AG09319 (cell line): ENCODE measurements around the gene QPRT.
"Not testable (repeated sequence)": the region's sequence is repeated elsewhere in the genome, so short reads cannot be mapped to it uniquely, and the experiment has no call there.

Experiments used
- DNase-seq: peaks from one replicate; pipeline ENCODE4 v3.0.0-alpha.2; 2010; ENCODE audit warnings: low read depth; ENCODE audit errors: extremely low read depth
- CTCF ChIP-seq: IDR thresholded peaks from 2 replicates; pipeline ENCODE4 v1.5.1; 2011; ENCODE audit warnings: low read depth, mild to moderate bottlenecking, inconsistent platforms, low read length, moderate library complexity

Gene QPRT

DNA sequence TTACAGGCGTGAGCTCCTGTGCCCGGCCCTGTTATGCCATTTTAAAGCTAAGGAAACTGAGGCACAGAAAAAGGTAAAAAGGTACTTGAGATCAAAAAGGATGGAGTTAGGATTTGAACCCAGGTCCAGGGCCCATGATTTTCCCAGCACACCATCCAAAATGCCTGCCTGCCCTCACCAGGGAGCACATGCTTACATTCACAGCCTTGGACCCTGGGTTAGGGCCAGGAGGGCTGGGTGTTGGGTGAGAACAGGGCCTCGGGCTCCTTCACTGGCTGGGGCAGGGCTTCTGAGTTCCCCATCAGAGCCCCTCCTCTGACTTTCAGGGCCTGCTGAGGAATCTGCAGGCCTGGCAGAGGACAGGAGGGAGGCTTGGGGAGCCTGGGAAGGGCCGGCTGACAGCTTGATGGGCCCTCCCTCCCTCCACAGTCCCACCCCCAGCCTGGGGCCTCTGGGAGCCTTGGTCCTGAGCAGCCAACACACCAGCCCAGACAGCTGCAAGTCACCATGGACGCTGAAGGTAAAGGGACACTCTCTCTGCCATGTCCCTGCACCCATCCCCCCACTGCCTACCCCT lies at the start of gene QPRT:
QPRT (plus strand) TSS at position 490 of the 577 bp plus-strand sequence; CDS start at position 508, 18 bp downstream.
- TF ChIP-seq CTCF: no peak
- no peak for DNase-seq

DNA sequence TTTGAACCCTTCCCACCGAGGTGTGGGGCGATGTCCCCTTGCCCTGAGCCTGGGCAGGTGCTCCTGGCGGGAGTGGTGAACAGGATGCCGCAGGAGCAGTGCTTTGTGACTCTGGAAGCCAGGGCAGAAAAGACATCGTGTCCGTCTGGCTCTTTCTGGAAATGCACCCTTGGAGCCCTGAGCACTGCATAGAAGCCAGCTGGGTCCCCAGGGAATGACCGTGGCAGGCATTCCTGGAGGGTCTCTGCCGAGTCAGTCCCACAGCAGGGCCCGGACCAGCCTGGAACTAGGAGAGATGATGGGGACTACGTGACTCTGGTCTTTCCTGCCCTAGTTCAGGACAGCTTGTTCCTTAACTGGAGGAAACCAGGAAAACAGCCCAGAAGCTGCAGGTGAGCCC lies 49.7 kb upstream of the QPRT start:
- not testable (repeated sequence) for DNase-seq

DNA sequence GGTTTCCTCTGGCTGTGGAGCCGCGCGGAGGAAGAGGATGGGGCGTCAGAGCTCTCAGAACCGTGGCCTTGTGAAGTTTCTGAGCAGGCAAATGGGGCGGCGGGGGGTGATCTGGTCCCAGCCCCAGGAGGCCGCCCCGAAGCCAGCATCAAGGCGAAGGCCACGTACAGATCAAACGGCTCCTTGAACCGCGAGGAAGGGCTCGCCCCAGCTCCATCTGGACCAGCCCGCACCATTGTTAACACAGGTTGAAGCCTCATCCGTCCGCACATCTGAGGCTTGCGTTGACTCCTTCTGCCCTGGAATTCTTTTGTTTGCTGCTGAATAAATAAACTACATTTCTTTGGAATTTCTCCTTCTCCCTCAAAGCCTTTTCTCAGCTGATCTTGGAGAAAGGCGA lies 47.3 kb upstream of the QPRT start:
- not testable (repeated sequence) for DNase-seq

GRCh38 chr16:29635902-29636301 lies 43.1 kb upstream of the QPRT start:
- DNase-seq: not testable (repeated sequence)

- not testable (repeated sequence) for DNase-seq
These were observed 42.6 kb upstream of the QPRT start for GRCh38 chr16:29636368-29636767.

DNA sequence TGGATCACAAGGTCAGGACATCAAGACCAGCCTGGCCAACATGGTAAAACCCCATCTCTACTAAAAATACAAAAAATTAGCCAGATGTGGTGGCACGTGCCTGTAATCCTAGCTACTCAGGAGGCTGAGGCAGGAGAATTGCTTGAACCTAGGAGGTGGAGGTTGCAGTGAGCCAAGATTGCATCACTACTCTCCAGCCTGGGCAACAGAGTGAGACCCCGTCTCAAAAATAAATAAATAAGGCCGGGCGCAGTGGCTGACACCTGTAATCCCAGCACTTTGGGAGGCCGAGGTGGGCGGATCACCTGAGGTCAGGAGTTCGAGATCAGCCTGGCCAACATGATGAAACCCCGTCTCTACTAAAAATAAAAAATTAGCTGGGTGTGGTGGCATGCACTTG lies 40.2 kb upstream of the QPRT start:
- DNase-seq: not testable (repeated sequence)

- no peak for DNase-seq
- no peak for TF ChIP-seq CTCF
These were observed 37.4 kb upstream of the QPRT start for GRCh38 chr16:29641561-29641960.

- TF ChIP-seq CTCF: no peak
- DNase-seq: no peak
These were observed 35.4 kb upstream of the QPRT start for GRCh38 chr16:29643596-29643995.

DNA sequence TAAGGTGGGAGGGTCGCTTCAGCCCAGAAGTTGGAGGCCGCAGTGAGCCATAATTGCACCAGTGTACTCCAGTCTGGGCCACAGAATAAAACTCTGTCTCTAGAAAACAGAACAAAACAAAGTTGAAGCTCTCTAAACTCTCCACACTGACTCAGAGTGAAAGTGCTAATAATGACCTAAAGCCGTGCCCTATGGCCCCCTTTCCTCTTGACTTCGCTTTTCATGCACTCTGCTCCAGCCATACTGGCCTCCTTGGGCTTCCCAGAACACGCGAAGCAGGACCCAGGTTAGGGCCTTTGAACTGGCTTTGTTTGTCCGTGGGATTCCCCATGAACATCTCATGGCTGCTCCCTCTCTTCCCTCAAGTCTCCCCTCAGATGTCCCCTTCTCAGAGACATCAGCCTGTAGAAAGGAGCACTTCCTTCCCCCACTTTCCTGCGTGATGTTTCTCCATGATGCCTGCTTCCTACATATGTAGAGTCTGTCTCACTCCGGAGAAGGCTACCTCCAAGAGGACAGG lies 34.6 kb upstream of the QPRT start:
- no peak for TF ChIP-seq CTCF
- DNase-seq: no peak

DNA sequence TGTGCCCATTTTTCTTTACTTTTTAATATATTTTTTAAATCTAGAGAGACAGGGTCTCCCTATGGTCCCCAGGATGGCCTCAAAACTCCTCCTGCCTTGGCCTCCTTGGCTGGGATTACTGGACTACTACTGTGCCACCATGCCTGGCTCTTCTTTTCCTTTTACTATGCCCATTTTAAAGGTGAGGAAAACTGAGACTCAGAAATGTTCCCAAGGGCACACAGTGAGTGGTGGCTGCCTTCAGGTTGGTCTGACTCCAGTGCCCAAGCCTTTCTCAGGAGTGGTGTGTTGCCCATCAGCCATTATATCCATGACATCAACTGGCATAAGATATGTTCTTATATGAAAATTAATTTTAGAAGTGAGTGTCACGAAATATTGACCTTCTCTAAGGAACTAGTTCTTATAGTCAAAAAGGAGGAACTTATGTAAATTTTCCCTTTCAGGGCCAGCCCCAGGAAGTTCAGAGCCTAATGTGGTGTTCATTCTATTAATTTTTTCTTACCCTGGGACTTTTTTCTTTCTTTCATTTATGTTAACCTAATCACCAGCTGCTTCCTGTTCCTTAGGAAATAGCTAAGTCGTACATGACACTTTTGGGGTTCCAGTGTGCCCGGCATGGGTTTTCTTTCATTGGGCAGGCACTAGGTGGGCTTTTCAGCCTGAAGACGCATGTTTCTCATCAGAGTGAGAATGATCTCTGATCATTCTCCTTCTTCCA lies 33.8 kb upstream of the QPRT start:
- DNase-seq: no peak
- TF ChIP-seq CTCF: no peak
